Cardiac muscle cell (in vitro differentiated cells and primary cell): Measurements from ENCODE around the gene MOB1A. TPM values are rescaled to one million over a fixed set of nuclear protein-coding genes. Genes with fewer than 3 reads are reported as not detected.

Experiments used
- DNase-seq, 2 donors: peaks; one replicate each; pipeline versions ENCODE4 v3.0.0 to v3.0.0-alpha.2; 2010 to 2017; ENCODE audit warnings: low read depth in 1 of 2, low spot score in 1 of 2
- H3K27ac ChIP-seq: fragments of 200-600 bp; sonication (generic); 2 replicates; pipeline ENCODE4 v1.5.1; 2016
- H3K27me3 ChIP-seq: fragments of 200-600 bp; sonication (generic); 2 replicates; pipeline ENCODE4 v1.6.0; 2016; ENCODE audit warnings: control low read depth
- H3K36me3 ChIP-seq: fragments of 200-600 bp; sonication (generic); 2 replicates; pipeline ENCODE4 v1.5.1; 2016; ENCODE audit warnings: control low read depth
- H3K4me1 ChIP-seq: fragments of 200-600 bp; sonication (generic); 2 replicates; pipeline ENCODE4 v1.8.1; 2017; ENCODE audit warnings: low read depth, mild to moderate bottlenecking, mixed run types
- H3K4me3 ChIP-seq: fragments of 200-600 bp; sonication (generic); 2 replicates; pipeline ENCODE4 v1.5.1; 2016; ENCODE audit warnings: mild to moderate bottlenecking
- H3K9me3 ChIP-seq: fragments of 200-600 bp; sonication (generic); 2 replicates; pipeline ENCODE4 v1.5.1; 2017; ENCODE audit warnings: low read depth, mild to moderate bottlenecking, control low read depth
- CTCF ChIP-seq: IDR thresholded peaks from 2 replicates; pipeline ENCODE4 v1.5.1; 2012; ENCODE audit warnings: low read depth, mild to moderate bottlenecking, low read length
- polyA plus RNA-seq: library from polyadenylated mRNA; unstranded; fragments of >200 nt; fragmentation: Nextera tagmentation; extraction: Ambion mirVana; gene quantifications from 2 replicates; pipeline ENCODE4 v1.2.1, GENCODE V29; 2016
- total RNA-seq: library from RNA; depleted of rRNA; stranded (reverse); fragments of >200 nt; gene quantifications from 2 replicates; pipeline ENCODE4 v1.2.3, GENCODE V29; 2016

Gene MOB1A
- total and polyA plus RNA-seq, 2 experiments from 2014 or later = 32.8 to 43.3 TPM

GRCh38 chr2:74201596-74201995, 22.9 kb upstream of the MOB1A start:
- H3K4me1 ChIP-seq = peaks cover 6% of the 10 kb centered on the region
- no peak for TF ChIP-seq CTCF
- no peak overlapping the region for H3K27ac ChIP-seq
- no peaks in the 10 kb centered on the region for H3K9me3 ChIP-seq
- no peak overlapping the region for H3K4me3 ChIP-seq
- no peaks in the 10 kb centered on the region for H3K27me3 ChIP-seq
- H3K36me3 ChIP-seq = no peaks in the 10 kb centered on the region
- DNase-seq = peak in 1 of 2 donors; percentile 65

- Histone ChIP-seq H3K4me1 (peaks cover 6% of the 10 kb centered on the region), H3K9me3 (no peaks in the 10 kb centered on the region), H3K4me3 (no peak overlapping the region), H3K36me3 (no peaks in the 10 kb centered on the region), H3K27ac (no peak overlapping the region), H3K27me3 (no peaks in the 10 kb centered on the region)
- no peak for TF ChIP-seq CTCF
- no peak for DNase-seq
Observed at GRCh38 chr2:74201196-74201595, 22.5 kb upstream of the MOB1A start.

GRCh38 chr2:74199871-74200305, 21.2 kb upstream of the MOB1A start:
- no peak for TF ChIP-seq CTCF
- Histone ChIP-seq H3K9me3 (no peaks in the 10 kb centered on the region), H3K27ac (no peak overlapping the region), H3K4me3 (peak overlapping the region; percentile 67), H3K36me3 (no peaks in the 10 kb centered on the region), H3K4me1 (peaks cover 6% of the 10 kb centered on the region), H3K27me3 (no peaks in the 10 kb centered on the region)
- DNase-seq = peak in 1 of 2 donors; percentile 46

- no peak for DNase-seq
- no peaks in the 10 kb centered on the region for H3K36me3 ChIP-seq
- TF ChIP-seq CTCF = no peak
- peak overlapping the region; percentile 92 for H3K27ac ChIP-seq
- H3K27me3 ChIP-seq = no peaks in the 10 kb centered on the region
- no peaks in the 10 kb centered on the region for H3K9me3 ChIP-seq
- H3K4me1 ChIP-seq = peaks cover 6% of the 10 kb centered on the region
- peak overlapping the region; percentile 67 for H3K4me3 ChIP-seq
Observed at GRCh38 chr2:74199275-74199701, 20.6 kb upstream of the MOB1A start.

- DNase-seq = peak; percentile 97 to 99
- no peaks in the 10 kb centered on the region for H3K27me3 ChIP-seq
- H3K27ac ChIP-seq = peak within 1 kb of the TSS; percentile 92
- peaks cover 6% of the 10 kb centered on the region for H3K4me1 ChIP-seq
- H3K36me3 ChIP-seq = no peaks in the 10 kb centered on the region
- peak; percentile 76 for TF ChIP-seq CTCF
- H3K4me3 ChIP-seq = peak within 1 kb of the TSS; percentile 67
- no peaks in the 10 kb centered on the region for H3K9me3 ChIP-seq
Observed at GRCh38 chr2:74198461-74199274, 20.0 kb upstream of the MOB1A start, which contains the start of gene MTHFD2. Gene MTHFD2 (plus strand): TSS chr2:74198615. CDS start chr2:74198642, 27 bp downstream.
